Transverse colon (tissue), 4 donors: ENCODE measurements around the gene PCDHGA9.

ENCODE experiments used
- POLR2AphosphoS5 ChIP-seq, 3 donors: sonication (generic); formaldehyde crosslinking; IDR thresholded peaks; one replicate each; pipeline ENCODE4 v1.6.1; 2016; ENCODE audit warnings: antibody characterized with exemption in 3 of 3
- TF ChIP-seq, protein P1 (sequence below), 5 experiments: fragments of 200-600 bp in 3 of 5; fragments of 450-650 bp in 2 of 5; sonication (generic) in 3 of 5; IDR thresholded peaks; 1 replicate in 2 of 5; 2 replicates in 3 of 5; pipeline ENCODE4 v1.5.1; 2016 to 2017; ENCODE audit warnings: antibody characterized with exemption in 5 of 5, inconsistent platforms in 3 of 5, mild to moderate bottlenecking in 2 of 5, moderate library complexity in 1 of 5

DNA sequence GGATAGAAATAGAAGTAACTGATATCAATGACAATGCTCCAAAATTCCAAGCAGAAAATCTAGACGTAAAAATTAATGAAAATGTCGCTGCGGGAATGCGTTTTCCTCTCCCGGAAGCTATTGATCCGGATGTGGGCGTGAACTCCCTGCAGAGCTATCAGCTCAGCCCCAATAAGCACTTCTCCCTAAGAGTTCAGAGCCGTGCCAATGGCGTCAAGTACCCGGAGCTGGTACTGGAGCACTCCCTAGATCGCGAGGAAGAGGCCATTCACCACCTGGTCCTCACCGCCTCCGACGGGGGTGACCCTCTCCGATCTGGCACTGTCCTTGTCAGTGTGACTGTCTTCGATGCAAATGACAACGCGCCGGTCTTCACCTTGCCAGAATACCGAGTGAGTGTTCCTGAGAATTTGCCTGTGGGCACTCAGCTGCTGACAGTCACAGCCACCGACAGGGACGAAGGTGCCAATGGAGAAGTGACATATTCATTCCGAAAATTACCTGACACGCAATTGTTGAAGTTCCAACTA lies 11.0 kb downstream of the PCDHGA9 start:
- TF ChIP-seq, protein P1, sequence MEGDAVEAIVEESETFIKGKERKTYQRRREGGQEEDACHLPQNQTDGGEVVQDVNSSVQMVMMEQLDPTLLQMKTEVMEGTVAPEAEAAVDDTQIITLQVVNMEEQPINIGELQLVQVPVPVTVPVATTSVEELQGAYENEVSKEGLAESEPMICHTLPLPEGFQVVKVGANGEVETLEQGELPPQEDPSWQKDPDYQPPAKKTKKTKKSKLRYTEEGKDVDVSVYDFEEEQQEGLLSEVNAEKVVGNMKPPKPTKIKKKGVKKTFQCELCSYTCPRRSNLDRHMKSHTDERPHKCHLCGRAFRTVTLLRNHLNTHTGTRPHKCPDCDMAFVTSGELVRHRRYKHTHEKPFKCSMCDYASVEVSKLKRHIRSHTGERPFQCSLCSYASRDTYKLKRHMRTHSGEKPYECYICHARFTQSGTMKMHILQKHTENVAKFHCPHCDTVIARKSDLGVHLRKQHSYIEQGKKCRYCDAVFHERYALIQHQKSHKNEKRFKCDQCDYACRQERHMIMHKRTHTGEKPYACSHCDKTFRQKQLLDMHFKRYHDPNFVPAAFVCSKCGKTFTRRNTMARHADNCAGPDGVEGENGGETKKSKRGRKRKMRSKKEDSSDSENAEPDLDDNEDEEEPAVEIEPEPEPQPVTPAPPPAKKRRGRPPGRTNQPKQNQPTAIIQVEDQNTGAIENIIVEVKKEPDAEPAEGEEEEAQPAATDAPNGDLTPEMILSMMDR (IDR thresholded peaks at IDR 0.05) = no peak
- TF ChIP-seq POLR2AphosphoS5 (IDR thresholded peaks at IDR 0.05) = no peak
